HCT116 (cell line): ENCODE results near the gene OLAH.

Experiments used
- CTCF ChIP-seq, 3 experiments: fragments of 200-600 bp in 1 of 3; sonication (generic) in 1 of 3; IDR thresholded peaks in 2 of 3; conservative IDR thresholded peaks in 1 of 3; 2 replicates each; pipeline ENCODE4 v1.5.1; 2012 to 2017; ENCODE audit warnings: low read depth in 2 of 3, low read length in 2 of 3, antibody characterized with exemption in 1 of 3, borderline replicate concordance in 1 of 3, control low read depth in 1 of 3, mild to moderate bottlenecking in 1 of 3, mixed read lengths in 1 of 3, mixed run types in 1 of 3, moderate library complexity in 1 of 3; ENCODE audit not compliant: insufficient read depth in 1 of 3
- EZH2 ChIP-seq: fragments of 200-600 bp; sonication (generic); IDR thresholded peaks from 2 replicates; pipeline ENCODE4 v1.6.1; 2017; ENCODE audit warnings: antibody characterized with exemption, mixed run types
- POLR2A ChIP-seq: IDR thresholded peaks from 2 replicates; pipeline ENCODE4 v1.7.0; 2011; ENCODE audit warnings: borderline replicate concordance; ENCODE audit not compliant: insufficient read depth, insufficient read length; ENCODE audit errors: extremely low read depth
- POLR2AphosphoS5 ChIP-seq: IDR thresholded peaks from 2 replicates; pipeline ENCODE4 v1.6.1; 2011; ENCODE audit warnings: mild to moderate bottlenecking, low read depth, low read length, moderate library complexity
- SIN3A ChIP-seq: IDR thresholded peaks from 2 replicates; pipeline ENCODE4 v1.6.1; 2012; ENCODE audit warnings: low read depth
- SP1 ChIP-seq: IDR thresholded peaks from 2 replicates; pipeline ENCODE4 v1.6.1; 2012; ENCODE audit warnings: low read depth
- ZBTB33 ChIP-seq: IDR thresholded peaks from 2 replicates; pipeline ENCODE4 v1.6.1; 2011; ENCODE audit warnings: mild to moderate bottlenecking, low read length, moderate library complexity; ENCODE audit not compliant: insufficient replicate concordance; ENCODE audit errors: extremely low read depth
- TF ChIP-seq, protein P1 (sequence below): IDR thresholded peaks from 2 replicates; pipeline ENCODE4 v1.6.1; 2012; ENCODE audit warnings: low read depth
- TF ChIP-seq, protein P2 (sequence below): IDR thresholded peaks from 2 replicates; pipeline ENCODE4 v1.6.1; 2012

DNA sequence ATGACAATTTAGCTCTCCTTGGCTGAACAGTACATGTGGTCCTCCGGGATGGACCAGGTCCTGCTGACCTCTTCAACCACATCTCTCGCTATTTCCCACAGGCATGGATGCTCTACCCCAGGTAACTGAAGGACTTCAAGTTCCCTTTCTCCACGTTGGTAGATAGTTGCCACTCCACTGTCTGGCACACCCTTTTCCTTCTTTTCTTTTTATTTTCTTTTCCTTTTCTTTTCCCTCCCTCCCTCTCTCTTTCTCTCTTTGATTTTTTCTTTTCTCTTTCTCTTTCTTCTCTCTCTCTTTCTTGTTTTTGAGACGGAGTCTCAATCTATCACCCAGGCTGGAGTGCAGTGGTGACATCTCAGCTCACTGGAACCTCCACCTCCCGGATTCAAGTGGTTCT lies 47.7 kb downstream of the OLAH start:
- TF ChIP-seq, protein P1, sequence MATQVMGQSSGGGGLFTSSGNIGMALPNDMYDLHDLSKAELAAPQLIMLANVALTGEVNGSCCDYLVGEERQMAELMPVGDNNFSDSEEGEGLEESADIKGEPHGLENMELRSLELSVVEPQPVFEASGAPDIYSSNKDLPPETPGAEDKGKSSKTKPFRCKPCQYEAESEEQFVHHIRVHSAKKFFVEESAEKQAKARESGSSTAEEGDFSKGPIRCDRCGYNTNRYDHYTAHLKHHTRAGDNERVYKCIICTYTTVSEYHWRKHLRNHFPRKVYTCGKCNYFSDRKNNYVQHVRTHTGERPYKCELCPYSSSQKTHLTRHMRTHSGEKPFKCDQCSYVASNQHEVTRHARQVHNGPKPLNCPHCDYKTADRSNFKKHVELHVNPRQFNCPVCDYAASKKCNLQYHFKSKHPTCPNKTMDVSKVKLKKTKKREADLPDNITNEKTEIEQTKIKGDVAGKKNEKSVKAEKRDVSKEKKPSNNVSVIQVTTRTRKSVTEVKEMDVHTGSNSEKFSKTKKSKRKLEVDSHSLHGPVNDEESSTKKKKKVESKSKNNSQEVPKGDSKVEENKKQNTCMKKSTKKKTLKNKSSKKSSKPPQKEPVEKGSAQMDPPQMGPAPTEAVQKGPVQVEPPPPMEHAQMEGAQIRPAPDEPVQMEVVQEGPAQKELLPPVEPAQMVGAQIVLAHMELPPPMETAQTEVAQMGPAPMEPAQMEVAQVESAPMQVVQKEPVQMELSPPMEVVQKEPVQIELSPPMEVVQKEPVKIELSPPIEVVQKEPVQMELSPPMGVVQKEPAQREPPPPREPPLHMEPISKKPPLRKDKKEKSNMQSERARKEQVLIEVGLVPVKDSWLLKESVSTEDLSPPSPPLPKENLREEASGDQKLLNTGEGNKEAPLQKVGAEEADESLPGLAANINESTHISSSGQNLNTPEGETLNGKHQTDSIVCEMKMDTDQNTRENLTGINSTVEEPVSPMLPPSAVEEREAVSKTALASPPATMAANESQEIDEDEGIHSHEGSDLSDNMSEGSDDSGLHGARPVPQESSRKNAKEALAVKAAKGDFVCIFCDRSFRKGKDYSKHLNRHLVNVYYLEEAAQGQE, result no peak
- TF ChIP-seq, protein P2, sequence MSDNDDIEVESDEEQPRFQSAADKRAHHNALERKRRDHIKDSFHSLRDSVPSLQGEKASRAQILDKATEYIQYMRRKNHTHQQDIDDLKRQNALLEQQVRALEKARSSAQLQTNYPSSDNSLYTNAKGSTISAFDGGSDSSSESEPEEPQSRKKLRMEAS, result no peak
- TF ChIP-seq CTCF (IDR thresholded peaks at IDR 0.05 in 2 of 3, conservative IDR thresholded peaks at IDR 0.05 in 1 of 3; ENCODE audit: borderline replicate concordance in 1 of 3, insufficient read depth in 1 of 3, low read depth in 2 of 3, low read length in 2 of 3) (no peak), ZBTB33 (no peak), EZH2 (no peak), POLR2A (no peak), POLR2AphosphoS5 (no peak), SIN3A (no peak), SP1 (no peak)
